HEK293 (cell line): ENCODE measurements around the gene NPPA.

ENCODE experiments used
- CTCF ChIA-PET: fragments of 350-600 bp; formaldehyde crosslinking; extraction: SDS; loops from one replicate; lab custom pipeline; 2021; ENCODE audit warnings: antibody characterized with exemption; lab: Yijun Ruan, JAX
- POLR2A ChIA-PET: fragments of 300-600 bp; formaldehyde crosslinking; extraction: SDS; loops from one replicate; lab custom pipeline; 2020; ENCODE audit warnings: antibody characterized with exemption, inconsistent platforms; lab: Yijun Ruan, JAX
- H3K27ac ChIP-seq: fragments of 200-500 bp; sonication (Bioruptor generic); 2 replicates; pipeline ENCODE4 v1.5.1; 2014; ENCODE audit warnings: low read depth, low read length, control low read depth, inconsistent platforms; ENCODE audit errors: extremely low read depth
- H3K36me3 ChIP-seq, 2 experiments: fragments of 200-500 bp in 1 of 2; sonication (Bioruptor generic) in 1 of 2; 1 replicate in 1 of 2; 2 replicates in 1 of 2; pipeline ENCODE4 v1.5.1; 2014 to 2017; ENCODE audit warnings: inconsistent platforms in 2 of 2, low read length in 2 of 2; ENCODE audit not compliant: control insufficient read depth in 2 of 2, insufficient read depth in 1 of 2
- H3K4me1 ChIP-seq: fragments of 200-500 bp; sonication (Bioruptor generic); 2 replicates; pipeline ENCODE4 v1.5.1; 2014; ENCODE audit warnings: mild to moderate bottlenecking, low read length, inconsistent platforms; ENCODE audit not compliant: control insufficient read depth, insufficient read depth
- H3K4me3 ChIP-seq: 2 replicates; pipeline ENCODE4 v1.5.1; 2011; ENCODE audit warnings: low read depth, mild to moderate bottlenecking, control low read depth, low read length, moderate library complexity
- H3K9me3 ChIP-seq: fragments of 200-500 bp; sonication (Bioruptor generic); 2 replicates; pipeline ENCODE4 v1.5.1; 2014; ENCODE audit warnings: low read depth, low read length, inconsistent platforms; ENCODE audit not compliant: control insufficient read depth, insufficient read depth
- HOXA7 ChIP-seq: sonication (generic); formaldehyde crosslinking; IDR thresholded peaks from 2 replicates; pipeline ENCODE4 v1.8.1; 2022; ENCODE audit warnings: missing genetic modification reagents, borderline replicate concordance
- KLF9 ChIP-seq: fragments of 450-650 bp; formaldehyde crosslinking; IDR thresholded peaks from 2 replicates; pipeline ENCODE4 v1.5.1; 2016; ENCODE audit warnings: missing biosample characterization, missing genetic modification characterization, low read depth
- PRDM10 ChIP-seq: fragments of 450-650 bp; formaldehyde crosslinking; IDR thresholded peaks from 2 replicates; pipeline ENCODE4 v1.5.1; 2016; ENCODE audit warnings: missing biosample characterization, missing genetic modification characterization
- RBAK ChIP-seq: fragments of 450-650 bp; formaldehyde crosslinking; IDR thresholded peaks from 2 replicates; pipeline ENCODE4 v1.5.1; 2016; ENCODE audit warnings: missing biosample characterization, missing genetic modification characterization
- SCRT1 ChIP-seq: fragments of 450-650 bp; formaldehyde crosslinking; IDR thresholded peaks from 2 replicates; pipeline ENCODE4 v1.5.1; 2016; ENCODE audit warnings: missing biosample characterization, missing genetic modification characterization, borderline replicate concordance
- WT1 ChIP-seq: fragments of 450-650 bp; formaldehyde crosslinking; IDR thresholded peaks from 2 replicates; pipeline ENCODE4 v1.5.1; 2016; ENCODE audit warnings: missing biosample characterization, missing genetic modification characterization
- ZNF132 ChIP-seq: fragments of 450-650 bp; formaldehyde crosslinking; IDR thresholded peaks from 2 replicates; pipeline ENCODE4 v1.5.1; 2017; ENCODE audit warnings: missing biosample characterization, missing genetic modification characterization, borderline replicate concordance
- ZNF140 ChIP-seq: fragments of 450-650 bp; formaldehyde crosslinking; IDR thresholded peaks from 2 replicates; pipeline ENCODE4 v1.5.1; 2016; ENCODE audit warnings: missing biosample characterization, missing genetic modification characterization
- ZNF19 ChIP-seq: fragments of 450-650 bp; formaldehyde crosslinking; IDR thresholded peaks from 2 replicates; pipeline ENCODE4; 2016; ENCODE audit warnings: missing biosample characterization, missing genetic modification characterization, low read depth
- ZNF302 ChIP-seq: fragments of 450-650 bp; formaldehyde crosslinking; IDR thresholded peaks from 2 replicates; pipeline ENCODE4 v1.5.1; 2016; ENCODE audit warnings: missing biosample characterization, missing genetic modification characterization, low read depth
- ZNF529 ChIP-seq: fragments of 450-650 bp; formaldehyde crosslinking; IDR thresholded peaks from 2 replicates; pipeline ENCODE4 v1.5.1; 2017; ENCODE audit warnings: missing genetic modification characterization, missing biosample characterization; ENCODE audit not compliant: insufficient replicate concordance
- ZNF530 ChIP-seq: fragments of 450-650 bp; formaldehyde crosslinking; IDR thresholded peaks from 2 replicates; pipeline ENCODE4 v1.5.1; 2016; ENCODE audit warnings: low read depth, missing biosample characterization, missing genetic modification characterization
- ZNF555 ChIP-seq: fragments of 450-650 bp; formaldehyde crosslinking; conservative IDR thresholded peaks from 2 replicates; pipeline ENCODE4 v1.5.1; 2017; ENCODE audit warnings: missing biosample characterization, mild to moderate bottlenecking, missing genetic modification characterization, inconsistent platforms
- ZNF645 ChIP-seq: fragments of 450-650 bp; formaldehyde crosslinking; IDR thresholded peaks from 2 replicates; pipeline ENCODE4; 2016; ENCODE audit warnings: missing biosample characterization, missing genetic modification characterization

NPPA gene

GRCh38 chr1:11837767-11838348 lies 9.7 kb downstream of the NPPA start:
- POLR2A ChIA-PET = interaction anchor here (0.6 to 2.1 kb wide), 2 partner anchors 70 to 490 kb away, joined by 5 to 21 read pairs; no protein-coding TSS in a partner anchor
- no peaks in the 10 kb centered on the region for H3K4me1 ChIP-seq
- H3K27ac ChIP-seq = no peak overlapping the region
- CTCF ChIA-PET = interaction anchor here (0.6 to 12.5 kb wide), 28 partner anchors 9 to 665 kb away, joined by 3 to 114 read pairs (median 3); no protein-coding TSS in a partner anchor
- H3K9me3 ChIP-seq = no peaks in the 10 kb centered on the region
- no peak overlapping the region for H3K4me3 ChIP-seq
- H3K36me3 ChIP-seq = peaks cover 5 to 100% of the 10 kb centered on the region in 2 experiments; a peak in 2 of 3 replicates
- TF ChIP-seq ZNF530 (tag by site-specific recombination) (no peak), WT1 (tag by site-specific recombination) (no peak), ZNF302 (tag by site-specific recombination) (no peak)

- POLR2A ChIA-PET = interaction anchor here (1.3 to 2.1 kb wide), 2 partner anchors 70 to 71 kb away, joined by 3 to 21 read pairs; no protein-coding TSS in a partner anchor
Observed at GRCh38 chr1:11836955-11837766, 10.4 kb downstream of the NPPA start.

More at GRCh38 chr1:11836955-11837766, 10.4 kb downstream of the NPPA start:
- H3K4me1 ChIP-seq = no peaks in the 10 kb centered on the region
- no peak overlapping the region for H3K27ac ChIP-seq
- no peaks in the 10 kb centered on the region for H3K9me3 ChIP-seq
- CTCF ChIA-PET = interaction anchor here (0.6 to 12.5 kb wide), 14 partner anchors 12 to 664 kb away, joined by 3 to 114 read pairs (median 4); no protein-coding TSS in a partner anchor
- H3K36me3 ChIP-seq = peaks cover 5 to 100% of the 10 kb centered on the region in 2 experiments; a peak in 2 of 3 replicates
- H3K4me3 ChIP-seq = no peak overlapping the region
- TF ChIP-seq SCRT1 (no peak), ZNF529 (tag by site-specific recombination) (no peak), HOXA7 (CRISPR knock-in tag) (no peak), ZNF555 (tag by site-specific recombination) (no peak), ZNF140 (tag by site-specific recombination) (no peak), PRDM10 (no peak), RBAK (tag by site-specific recombination) (no peak), KLF9 (tag by site-specific recombination) (no peak), WT1 (tag by site-specific recombination) (no peak), ZNF19 (tag by site-specific recombination) (no peak), ZNF132 (tag by site-specific recombination) (no peak), ZNF645 (tag by site-specific recombination) (no peak)
